Stimulated activated CD8-positive, alpha-beta memory T cell treated with anti-CD3 and anti-CD28 coated beads, Interleukin-15, amount 100 ng/mL, for 48 hours (primary cell): ENCODE results near the gene ERMAP.
"Not testable (repeated sequence)": the region's sequence is repeated elsewhere in the genome, so short reads cannot be mapped to it uniquely, and the experiment has no call there.

Experiments
- DNase-seq, 2 donors: peaks; one replicate each; pipeline ENCODE4 v3.0.0-alpha.2; 2020; ENCODE audit warnings: low read depth in 2 of 2

ERMAP gene

GRCh38 chr1:42807056-42807668 lies 9.8 kb upstream of the ERMAP start:
- DNase-seq, result no peak

- DNase-seq, result not testable (repeated sequence)
These were observed 2.1 kb upstream of the ERMAP start for GRCh38 chr1:42814815-42815214.

GRCh38 chr1:42815941-42816584 lies 859 bp upstream of the ERMAP start:
- no peak for DNase-seq

GRCh38 chr1:42817440-42817767 lies 482 bp downstream of the ERMAP start:
- DNase-seq, result no peak

GRCh38 chr1:42817976-42818375 lies 1.1 kb downstream of the ERMAP start:
- DNase-seq, result no peak

- DNase-seq, result no peak
These were observed 3.9 kb downstream of the ERMAP start for GRCh38 chr1:42820813-42821212.

GRCh38 chr1:42821690-42822089 lies 4.8 kb downstream of the ERMAP start:
- no peak for DNase-seq

- no peak for DNase-seq
These were observed 6.0 kb downstream of the ERMAP start for GRCh38 chr1:42822800-42823392.

GRCh38 chr1:42824481-42825035 lies 7.6 kb downstream of the ERMAP start:
- no peak for DNase-seq

GRCh38 chr1:42825036-42825851 lies 8.3 kb downstream of the ERMAP start:
- DNase-seq, result no peak

GRCh38 chr1:42830631-42831030 lies 13.7 kb downstream of the ERMAP start:
- DNase-seq, result no peak

GRCh38 chr1:42831273-42831672 lies 14.4 kb downstream of the ERMAP start:
- DNase-seq, result no peak

- DNase-seq, result no peak
These were observed 15.8 kb downstream of the ERMAP start for GRCh38 chr1:42832641-42833240.

- DNase-seq, result no peak
These were observed 17.1 kb downstream of the ERMAP start for GRCh38 chr1:42833981-42834380.

GRCh38 chr1:42834803-42835202 lies 17.9 kb downstream of the ERMAP start:
- DNase-seq, result no peak

GRCh38 chr1:42835422-42835821 lies 18.5 kb downstream of the ERMAP start:
- no peak for DNase-seq

- DNase-seq, result no peak
These were observed 20.8 kb downstream of the ERMAP start for GRCh38 chr1:42837709-42838108.

GRCh38 chr1:42838482-42839190 lies 21.7 kb downstream of the ERMAP start:
- no peak for DNase-seq

- no peak for DNase-seq
These were observed 24.1 kb downstream of the ERMAP start for GRCh38 chr1:42841010-42841409.

GRCh38 chr1:42841440-42842147 lies 24.7 kb downstream of the ERMAP start:
- DNase-seq, result no peak
